Caco-2 (cell line): Measurements from ENCODE around the gene TMEM88. TPM values are rescaled to one million over a fixed set of nuclear protein-coding genes. Genes with fewer than 3 reads are reported as not detected.

ENCODE experiments used
- Bru-seq: library from RNA; stranded (reverse); fragments of 400-500 nt; gene quantifications from one replicate; lab custom pipeline; 2021; lab: Mats Ljungman, UMichigan
- BruChase-seq, 2 experiments: library from RNA; stranded (reverse); fragments of 400-500 nt; gene quantifications; one replicate each; lab custom pipeline; 2021; lab: Mats Ljungman, UMichigan
- BruUV-seq: library from RNA; stranded (reverse); fragments of 400-500 nt; replicated peaks from 2 replicates; lab custom pipeline; 2021; lab: Mats Ljungman, UMichigan
- CTCF ChIA-PET: fragments of 300-600 bp; sonication (Branson Sonifier 250); formaldehyde crosslinking; loops from one replicate; lab custom pipeline; 2022; ENCODE audit warnings: antibody characterized with exemption; lab: Charles Lee
- POLR2A ChIA-PET: fragments of 300-600 bp; sonication (Branson Sonifier 250); formaldehyde crosslinking; loops from one replicate; lab custom pipeline; 2022; ENCODE audit warnings: antibody characterized with exemption; lab: Charles Lee
- DNase-seq, 2 experiments: peaks; one replicate each; pipeline versions ENCODE4 v3.0.0 to v3.0.0-alpha.2; 2020 to 2022
- H3K27me3 ChIP-seq: replicated peaks from 2 replicates; pipeline ENCODE4 v1.6.0; 2011; ENCODE audit warnings: low read length; ENCODE audit not compliant: control insufficient read depth, insufficient read depth
- H3K36me3 ChIP-seq: 2 replicates; pipeline ENCODE4 v1.5.1; 2011; ENCODE audit warnings: low read length; ENCODE audit not compliant: control insufficient read depth, insufficient read depth
- H3K4me1 ChIP-seq: fragments of 250-450 bp; sonication (Bioruptor Pico); 2 replicates; pipeline ENCODE4 v1.5.1; 2020; ENCODE audit warnings: mild to moderate bottlenecking
- H3K4me3 ChIP-seq: 2 replicates; pipeline ENCODE4 v1.5.1; 2011; ENCODE audit warnings: low read depth, mild to moderate bottlenecking, control low read depth, low read length
- H3K9me3 ChIP-seq: fragments of 250-450 bp; sonication (Bioruptor Pico); 2 replicates; pipeline ENCODE4 v1.5.1; 2020; ENCODE audit warnings: mild to moderate bottlenecking, moderate library complexity
- H3K27ac Mint-ChIP-seq: one replicate; pipeline ENCODE4 v1.8.0; 2022; ENCODE audit warnings: mixed read lengths; ENCODE audit not compliant: unreplicated experiment
- H3K27me3 Mint-ChIP-seq: one replicate; pipeline ENCODE4 v1.8.0; 2022; ENCODE audit warnings: mixed read lengths; ENCODE audit not compliant: insufficient read depth, unreplicated experiment
- H3K36me3 Mint-ChIP-seq: one replicate; pipeline ENCODE4 v1.8.0; 2022; ENCODE audit warnings: mild to moderate bottlenecking, mixed read lengths; ENCODE audit not compliant: insufficient read depth, unreplicated experiment
- H3K4me1 Mint-ChIP-seq: one replicate; pipeline ENCODE4 v1.8.0; 2022; ENCODE audit warnings: low read depth, mixed read lengths; ENCODE audit not compliant: unreplicated experiment
- H3K4me3 Mint-ChIP-seq: one replicate; pipeline ENCODE4 v1.8.0; 2022; ENCODE audit warnings: mild to moderate bottlenecking, moderate library complexity, mixed read lengths; ENCODE audit not compliant: unreplicated experiment
- H3K9me3 Mint-ChIP-seq: one replicate; pipeline ENCODE4 v1.8.0; 2022; ENCODE audit warnings: mixed read lengths; ENCODE audit not compliant: unreplicated experiment
- CTCF ChIP-seq, 2 experiments: fragments of 200-600 bp in 1 of 2; IDR thresholded peaks; 1 replicate in 1 of 2; 2 replicates in 1 of 2; pipeline versions ENCODE4 v1.5.1 to v1.8.0; 2011 to 2022; ENCODE audit warnings: antibody characterized with exemption in 1 of 2, control low read depth in 1 of 2, inconsistent platforms in 1 of 2, low read depth in 1 of 2, low read length in 1 of 2, mild to moderate bottlenecking in 1 of 2, moderate library complexity in 1 of 2; ENCODE audit not compliant: insufficient read depth in 1 of 2, severe bottlenecking in 1 of 2, unreplicated experiment in 1 of 2
- intact Hi-C: fragments of 100-400 bp; cut with micrococcal nuclease; formaldehyde crosslinking; loops from one replicate; pipeline ENCODE4 v1.10.0; 2022; ENCODE audit not compliant: unreplicated experiment
- long read RNA-seq: library from polyadenylated mRNA; stranded (forward); transcript quantifications from one replicate; pipeline ENCODE4 v2.0.0, GENCODE V29; 2022
- total RNA-seq: library from RNA; stranded (reverse); gene quantifications from 2 replicates; pipeline ENCODE4 v1.2.3, GENCODE V29; 2022

Gene TMEM88, protein sequence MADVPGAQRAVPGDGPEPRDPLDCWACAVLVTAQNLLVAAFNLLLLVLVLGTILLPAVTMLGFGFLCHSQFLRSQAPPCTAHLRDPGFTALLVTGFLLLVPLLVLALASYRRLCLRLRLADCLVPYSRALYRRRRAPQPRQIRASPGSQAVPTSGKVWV
- total RNA-seq: 2.5 and 3.2 TPM in 2 replicates
- Bru-seq, nascent RNA: percentile 46 among the genes with signal in this experiment
- percentile 41 among the genes with signal in this experiment for BruChase-seq, experiment 1, labeled RNA remaining after a 2-hour chase
- BruChase-seq, experiment 2, labeled RNA remaining after a 6-hour chase: percentile 45 among the genes with signal in this experiment
- long read RNA-seq, partial matches to known transcripts: 0 of 1 reads
- long read RNA-seq, other reads (novel, unspliced or antisense): 0 of 1 reads

- no peak for TF ChIP-seq CTCF (IDR thresholded peaks at IDR 0.05; ENCODE audit: insufficient read depth in 1 of 2, low read depth in 1 of 2, low read length in 1 of 2, severe bottlenecking in 1 of 2, unreplicated experiment in 1 of 2)
- no peak within 1 kb of the TSS for H3K4me3 ChIP-seq
- Mint-ChIP-seq H3K4me3 (no peak within 1 kb of the TSS), H3K36me3 (peaks cover 44% of the 10 kb centered on the region), H3K27me3 (no peaks in the 10 kb centered on the region), H3K4me1 (peaks cover 5% of the 10 kb centered on the region), H3K9me3 (no peaks in the 10 kb centered on the region), H3K27ac (no peak within 1 kb of the TSS)
- ChIA-PET POLR2A (no interaction called here), CTCF (no interaction called here)
- BruUV-seq: no TSS peak
- no peaks in the 10 kb centered on the region for H3K27me3 ChIP-seq
- H3K4me1 ChIP-seq: no peaks in the 10 kb centered on the region
- intact Hi-C loops: no loop called here
- DNase-seq: no peak
- no peaks in the 10 kb centered on the region; the same call in none of the 2 replicates for H3K36me3 ChIP-seq
- no peaks in the 10 kb centered on the region for H3K9me3 ChIP-seq
Measured at GRCh38 chr17:7854851-7855659, at the start of gene TMEM88. TMEM88 (plus strand) TSS chr17:7855066; CDS start chr17:7855075, 9 bp downstream.

DNA sequence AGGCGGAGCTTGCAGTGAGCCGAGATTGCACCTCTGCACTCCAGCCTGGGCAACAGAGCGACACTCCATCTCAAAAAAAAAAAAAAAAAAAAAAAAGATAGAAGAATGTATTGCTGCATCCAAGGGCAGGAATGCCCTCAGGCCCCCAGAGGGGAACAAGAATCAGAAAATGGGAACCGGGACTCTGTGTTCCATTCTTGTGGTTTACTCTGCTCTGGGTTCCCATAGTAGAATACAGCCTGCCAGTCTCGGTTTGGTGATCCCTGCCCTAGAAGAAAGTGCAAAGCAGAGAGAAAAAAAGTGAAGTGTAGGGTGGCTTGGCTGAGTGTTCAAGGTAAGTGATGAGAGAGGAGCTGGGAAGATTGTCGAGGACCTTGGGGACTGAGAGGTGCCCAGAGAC, 48.3 kb upstream of the TMEM88 start:
- no peak for DNase-seq
- Histone ChIP-seq H3K36me3 (no peaks in the 10 kb centered on the region), H3K27me3 (no peaks in the 10 kb centered on the region), H3K4me3 (no peak overlapping the region), H3K4me1 (no peaks in the 10 kb centered on the region), H3K9me3 (no peaks in the 10 kb centered on the region)
- Mint-ChIP-seq H3K4me3 (no peak overlapping the region), H3K4me1 (no peaks in the 10 kb centered on the region), H3K9me3 (no peaks in the 10 kb centered on the region), H3K27ac (no peak overlapping the region), H3K36me3 (no peaks in the 10 kb centered on the region), H3K27me3 (no peaks in the 10 kb centered on the region)
- ChIA-PET CTCF (no interaction called here), POLR2A (no interaction called here)
- BruUV-seq: no TSS peak
- TF ChIP-seq CTCF (IDR thresholded peaks at IDR 0.05; ENCODE audit: insufficient read depth in 1 of 2, low read depth in 1 of 2, low read length in 1 of 2, severe bottlenecking in 1 of 2, unreplicated experiment in 1 of 2): no peak
- intact Hi-C loops: no loop called here

DNA sequence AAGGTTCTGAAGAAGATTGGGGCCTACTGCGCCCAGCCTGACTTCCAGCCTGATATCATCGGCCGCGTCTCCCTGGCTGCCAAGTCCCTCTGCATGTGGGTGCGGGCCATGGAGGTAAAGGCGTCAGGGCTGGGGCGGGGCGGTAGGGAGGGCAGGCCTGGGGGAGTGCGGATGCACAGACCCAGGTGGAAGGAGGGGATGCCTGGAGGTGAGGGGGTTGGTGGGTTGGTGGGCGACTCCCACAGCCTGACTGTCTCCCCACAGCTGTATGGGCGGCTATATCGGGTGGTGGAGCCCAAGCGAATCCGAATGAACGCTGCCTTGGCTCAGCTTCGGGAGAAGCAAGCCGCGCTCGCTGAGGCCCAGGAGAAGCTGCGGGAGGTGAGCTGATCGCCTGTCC, 47.7 kb upstream of the TMEM88 start:
- TF ChIP-seq CTCF (IDR thresholded peaks at IDR 0.05; ENCODE audit: insufficient read depth in 1 of 2, low read depth in 1 of 2, low read length in 1 of 2, severe bottlenecking in 1 of 2, unreplicated experiment in 1 of 2): no peak
- Mint-ChIP-seq H3K36me3 (no peaks in the 10 kb centered on the region), H3K27ac (no peak overlapping the region), H3K27me3 (no peaks in the 10 kb centered on the region), H3K9me3 (no peaks in the 10 kb centered on the region), H3K4me1 (no peaks in the 10 kb centered on the region), H3K4me3 (no peak overlapping the region)
- intact Hi-C loops: no loop called here
- H3K9me3 ChIP-seq: no peaks in the 10 kb centered on the region
- CTCF ChIA-PET: no interaction called here
- BruUV-seq: no TSS peak
- H3K27me3 ChIP-seq: no peaks in the 10 kb centered on the region
- H3K36me3 ChIP-seq: no peaks in the 10 kb centered on the region
- H3K4me3 ChIP-seq: no peak overlapping the region
- DNase-seq: no peak
- POLR2A ChIA-PET: no interaction called here
- no peaks in the 10 kb centered on the region for H3K4me1 ChIP-seq
